ENCODE measurements around the gene PPP1R13L. TPM values are rescaled to one million over a fixed set of nuclear protein-coding genes. Genes with fewer than 3 reads are reported as not detected.

PPP1R13L gene
- total RNA-seq, 1 donor from 2014 or later, result 9.4 TPM

- DNase-seq (ENCODE audit: low spot score), result no peak
Measured at GRCh38 chr19:45368127-45368526, 36.7 kb downstream of the PPP1R13L start.

DNA sequence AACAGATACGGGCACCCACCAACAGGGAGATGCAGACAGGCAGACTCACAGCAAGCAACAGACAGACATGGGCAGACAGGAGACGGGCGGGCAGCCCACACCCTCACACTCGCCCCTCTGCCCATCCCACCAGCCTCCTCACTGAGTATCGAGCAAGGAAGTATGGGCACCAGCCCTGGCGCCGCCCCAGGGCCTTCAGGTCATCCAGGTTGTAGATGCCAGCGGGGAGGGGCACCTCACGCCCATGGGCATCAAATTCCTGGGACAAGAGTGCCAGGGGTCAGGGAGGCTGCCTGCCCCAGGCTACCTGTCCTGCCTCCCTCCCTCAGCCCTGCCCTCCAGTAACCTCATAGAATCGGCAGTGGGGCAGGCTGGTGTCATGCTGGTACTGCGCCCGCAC is 40.2 kb downstream of the PPP1R13L start:
- DNase-seq (ENCODE audit: low spot score), result no peak

GRCh38 chr19:45363861-45364459 is 40.9 kb downstream of the PPP1R13L start:
- no peak for DNase-seq (ENCODE audit: low spot score)

- DNase-seq (ENCODE audit: low spot score), result no peak
Measured at GRCh38 chr19:45362291-45362690, 42.6 kb downstream of the PPP1R13L start.

DNA sequence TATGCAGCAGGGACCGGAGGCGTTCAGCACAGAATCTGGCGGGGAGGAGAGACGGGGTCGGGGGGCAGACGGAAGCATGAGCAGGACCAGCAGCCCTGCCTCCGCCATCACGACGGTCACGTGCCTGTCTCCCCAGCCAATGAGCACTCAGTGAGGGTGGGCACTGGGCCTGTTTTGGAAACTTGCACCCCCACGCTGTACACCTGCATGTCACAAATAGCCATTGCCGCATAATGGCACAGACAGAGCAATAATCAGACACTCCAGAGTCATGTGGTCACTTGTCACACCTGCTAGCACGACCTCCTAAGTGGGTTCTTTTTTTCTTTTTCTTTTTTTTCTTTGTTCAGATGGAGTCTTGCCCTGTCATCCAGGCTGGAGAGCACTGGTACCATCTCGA is 43.3 kb downstream of the PPP1R13L start:
- DNase-seq (ENCODE audit: low spot score), result no peak

- DNase-seq (ENCODE audit: low spot score), result no peak
Measured at GRCh38 chr19:45358213-45358792, 46.6 kb downstream of the PPP1R13L start.

DNA sequence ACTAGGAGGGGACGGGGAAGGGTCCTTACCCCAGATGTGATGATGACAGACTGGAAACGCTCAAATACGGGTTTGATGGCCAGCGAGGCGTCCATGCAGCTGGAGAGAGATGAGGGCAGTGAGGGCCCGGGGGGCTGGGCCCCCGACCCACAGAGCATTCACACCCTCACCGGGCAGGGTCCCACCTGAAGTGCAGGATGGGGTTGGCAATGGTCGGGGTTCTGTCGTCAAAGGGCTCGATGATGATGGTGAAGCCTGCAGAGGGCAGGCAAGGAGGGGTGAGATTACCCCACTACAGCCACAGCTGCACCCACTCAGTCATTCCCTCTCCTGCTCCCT is 47.5 kb downstream of the PPP1R13L start:
- DNase-seq (ENCODE audit: low spot score), result no peak

DNA sequence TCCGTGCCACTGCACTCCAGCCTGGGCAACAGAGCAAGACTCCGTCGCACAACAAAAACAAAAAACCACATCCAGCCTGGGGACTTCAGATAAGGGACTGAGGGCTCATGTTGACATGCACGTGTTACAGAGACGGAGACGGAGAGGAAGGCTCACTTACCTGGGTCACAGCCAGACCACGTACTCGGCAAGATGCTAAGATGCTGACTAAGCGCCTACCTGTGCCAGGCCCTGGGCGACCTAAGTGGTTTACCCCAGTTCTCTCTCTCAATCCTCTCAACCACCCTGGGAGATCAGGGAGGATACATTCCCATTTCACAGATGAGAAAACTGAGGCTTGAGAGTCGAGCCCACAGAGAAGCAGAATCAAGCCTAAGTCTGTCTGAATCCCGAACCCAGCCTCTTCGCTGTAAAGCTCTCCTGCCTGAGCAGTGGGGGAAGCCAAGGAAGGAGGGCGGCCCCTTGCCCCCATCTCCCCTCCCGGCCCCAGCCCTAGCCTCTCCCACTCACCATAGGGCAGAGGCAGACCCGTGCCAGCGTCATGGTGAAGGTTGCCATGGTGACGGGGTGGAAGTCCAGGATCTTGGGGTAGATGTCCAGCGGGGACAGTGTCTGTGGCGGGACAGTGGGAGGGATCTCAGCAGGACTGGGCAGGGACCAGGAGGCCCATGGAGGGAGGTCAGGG is 48.0 kb downstream of the PPP1R13L start:
- DNase-seq (ENCODE audit: low spot score), result no peak

DNA sequence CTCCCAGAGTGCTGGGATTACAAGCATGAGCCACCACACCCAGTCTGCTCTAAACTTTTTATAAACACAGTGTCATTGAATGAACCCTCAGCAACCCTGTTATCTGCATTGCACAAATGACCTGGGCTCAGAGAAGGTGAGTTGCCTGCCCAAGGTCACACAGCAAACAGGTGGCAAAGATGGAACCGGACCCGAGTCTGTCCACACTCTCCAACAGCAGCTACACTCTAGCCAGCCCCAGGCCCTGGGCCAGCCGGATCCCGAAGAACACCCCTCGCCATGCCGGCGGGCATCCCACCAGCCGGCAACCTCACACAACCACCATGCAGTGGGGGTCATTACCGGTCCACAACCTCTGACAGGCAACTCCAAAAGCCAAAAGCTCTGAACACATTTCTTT is 49.0 kb downstream of the PPP1R13L start:
- DNase-seq (ENCODE audit: low spot score), result no peak

GRCh38 chr19:45355402-45355801 is 49.5 kb downstream of the PPP1R13L start:
- no peak for DNase-seq (ENCODE audit: low spot score)

DNA sequence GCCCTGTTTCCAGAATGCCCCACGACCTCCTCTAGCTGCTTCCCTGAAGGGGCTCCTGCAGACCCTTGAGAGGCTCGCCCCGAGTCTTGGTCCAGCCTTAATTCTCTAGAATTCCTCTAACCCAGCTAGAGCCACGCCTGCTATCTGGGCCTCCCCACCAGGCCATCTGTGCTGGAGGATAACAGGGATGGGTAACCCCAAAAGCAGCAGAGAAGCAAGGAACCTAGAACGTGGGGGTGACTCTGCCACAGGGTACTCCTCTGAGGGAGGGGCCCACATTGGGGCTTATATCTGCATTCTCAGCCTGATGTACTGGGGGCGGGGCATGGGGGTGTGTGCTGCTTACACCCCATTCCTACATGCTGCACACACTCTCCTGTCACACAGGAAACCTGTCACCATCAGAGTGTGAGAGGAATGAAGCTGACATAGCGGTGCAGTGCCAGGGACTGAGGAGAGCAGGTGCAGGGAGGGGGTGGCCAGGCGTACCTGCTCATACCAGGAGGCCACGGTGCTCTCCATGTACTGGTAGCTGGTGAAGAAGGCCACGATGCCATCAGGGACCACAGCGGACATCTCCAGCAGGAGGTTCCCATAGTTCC is 50.5 kb downstream of the PPP1R13L start:
- DNase-seq (ENCODE audit: low spot score), result no peak

DNA sequence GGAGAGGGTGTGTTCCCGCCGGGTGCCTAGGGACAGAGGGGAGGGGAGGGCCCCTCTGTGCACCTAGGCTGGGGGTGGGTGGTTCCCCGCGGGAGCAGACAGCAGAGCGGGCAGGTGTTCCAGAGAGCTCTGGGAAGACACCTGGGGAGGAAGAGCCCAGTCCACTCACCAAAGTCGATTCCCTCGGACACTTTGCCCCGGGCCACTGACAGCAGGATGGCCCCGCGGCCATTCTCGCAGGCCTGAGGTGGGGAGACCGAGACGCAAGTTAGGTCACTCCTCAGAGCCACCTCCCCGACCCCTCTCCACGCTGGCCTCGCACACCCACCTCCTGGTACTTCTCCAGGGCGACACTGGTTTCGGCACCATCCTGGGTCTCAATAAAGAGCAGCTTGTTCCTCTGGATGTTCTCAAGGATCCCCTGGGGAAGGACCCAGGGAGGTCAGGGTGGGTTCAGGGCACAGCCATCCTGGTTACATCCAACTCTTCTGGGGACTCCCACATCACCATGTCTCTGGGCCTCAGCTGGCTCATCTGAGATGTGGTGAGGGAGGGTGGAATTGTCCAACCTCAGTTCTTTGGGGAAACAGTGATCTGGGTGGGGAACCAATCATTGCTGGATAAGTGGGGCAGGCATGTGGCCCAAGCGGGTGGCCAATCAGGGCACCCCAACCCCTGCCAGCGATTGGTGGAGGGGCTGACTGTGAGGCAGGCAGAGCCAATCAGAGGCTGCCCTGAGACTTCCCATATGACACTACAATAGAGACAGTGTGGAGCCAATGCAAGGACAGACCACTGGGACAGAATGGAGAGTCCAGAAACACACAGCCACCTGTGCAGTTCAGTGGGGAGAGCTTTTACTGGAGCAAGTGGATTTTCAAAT is 51.7 kb downstream of the PPP1R13L start:
- no peak for DNase-seq (ENCODE audit: low spot score)

DNA sequence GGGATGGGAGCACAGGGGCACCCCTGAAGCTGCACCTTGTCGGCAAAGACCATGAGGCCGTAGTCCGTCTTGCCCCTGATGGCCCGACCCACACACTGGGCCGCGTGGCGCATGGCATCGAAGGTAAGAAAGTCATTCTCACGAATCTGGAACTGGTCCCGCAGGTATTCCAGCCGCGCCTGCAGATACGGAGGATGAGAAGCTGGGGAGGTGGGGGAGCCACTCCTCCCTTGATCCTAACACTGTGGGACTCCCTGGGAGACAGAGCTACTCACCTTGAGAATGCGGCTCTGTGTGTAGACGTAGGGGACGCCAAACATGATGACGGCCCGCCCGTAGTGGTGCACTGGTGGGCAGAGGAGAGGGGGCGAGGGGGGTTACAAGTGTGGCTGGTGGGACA is 52.4 kb downstream of the PPP1R13L start:
- no peak for DNase-seq (ENCODE audit: low spot score)

GRCh38 chr19:45352062-45352461 is 52.8 kb downstream of the PPP1R13L start:
- no peak for DNase-seq (ENCODE audit: low spot score)

GRCh38 chr19:45351401-45351952 is 53.4 kb downstream of the PPP1R13L start:
- no peak for DNase-seq (ENCODE audit: low spot score)

GRCh38 chr19:45350477-45351058 is 54.3 kb downstream of the PPP1R13L start:
- DNase-seq (ENCODE audit: low spot score), result no peak

DNA sequence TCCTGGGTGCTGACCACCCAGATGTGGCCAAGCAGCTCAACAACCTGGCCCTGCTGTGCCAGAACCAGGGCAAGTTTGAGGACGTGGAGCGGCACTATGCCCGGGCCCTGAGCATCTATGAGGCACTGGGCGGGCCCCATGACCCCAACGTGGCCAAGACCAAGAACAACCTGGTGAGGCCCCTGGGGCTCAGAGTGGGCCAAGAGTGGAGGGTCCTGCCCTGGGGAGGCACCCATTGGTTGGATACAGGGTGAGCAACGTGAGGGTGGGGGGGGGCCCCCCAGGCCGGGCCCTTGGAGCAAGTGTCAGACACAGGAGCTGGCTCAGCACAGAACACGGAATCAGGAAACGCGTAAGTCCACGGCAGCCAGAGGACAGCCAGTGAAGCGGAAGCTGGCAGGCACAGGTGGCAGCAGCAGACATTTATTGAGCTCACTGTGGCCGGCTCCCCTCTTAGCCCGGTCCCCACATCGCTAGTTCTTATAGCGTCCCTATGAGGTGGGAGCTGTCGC is 55.4 kb downstream of the PPP1R13L start:
- no peak for DNase-seq (ENCODE audit: low spot score)

GRCh38 chr19:45349126-45349415 is 55.8 kb downstream of the PPP1R13L start:
- DNase-seq (ENCODE audit: low spot score), result no peak

GRCh38 chr19:45348367-45349125 is 56.3 kb downstream of the PPP1R13L start:
- DNase-seq (ENCODE audit: low spot score), result no peak

DNA sequence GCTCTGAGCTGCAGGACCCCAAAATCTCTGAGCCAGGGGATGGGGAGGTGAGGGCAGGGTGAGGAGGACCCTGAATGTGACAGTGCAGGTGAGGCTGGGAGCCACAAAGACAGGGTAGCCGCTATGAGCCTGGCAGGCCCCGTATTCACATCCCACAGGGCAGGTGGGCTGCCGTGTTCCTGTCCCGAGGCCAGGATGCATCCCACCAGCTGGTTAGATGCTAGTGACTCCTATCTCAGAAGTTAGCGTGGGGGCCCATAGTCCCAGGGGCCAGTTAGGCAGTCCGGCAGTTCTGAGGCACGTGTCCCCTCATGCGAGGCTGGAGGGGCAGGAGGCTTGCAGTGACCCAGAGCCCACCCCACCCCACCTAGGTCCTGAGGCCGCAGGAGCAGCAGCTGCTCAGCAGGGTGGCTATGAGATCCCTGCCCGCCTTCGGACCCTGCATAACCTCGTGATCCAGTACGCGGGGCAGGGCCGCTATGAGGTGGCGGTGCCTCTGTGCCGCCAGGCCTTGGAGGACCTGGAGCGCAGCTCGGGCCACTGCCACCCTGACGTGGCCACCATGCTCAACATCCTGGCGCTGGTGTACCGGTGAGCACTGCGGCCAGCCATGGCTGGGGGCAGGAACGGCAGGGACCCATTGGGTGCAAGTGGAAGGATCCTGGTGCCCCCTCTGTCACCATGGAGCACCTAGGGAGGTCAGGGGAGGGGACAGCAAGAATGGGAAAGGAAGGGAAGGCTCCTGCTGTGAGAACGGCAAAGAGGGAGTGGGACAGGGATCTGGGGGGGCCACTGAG is 57.1 kb downstream of the PPP1R13L start:
- no peak for DNase-seq (ENCODE audit: low spot score)

Data from umbilical cord (tissue), 2 donors.